Activated naive CD4-positive, alpha-beta T cell treated with anti-CD3 and anti-CD28 coated beads, Interleukin-2, amount 50 U/mL, for 72 hours (primary cell): ENCODE measurements around the gene VAC14. TPM values are rescaled to one million over a fixed set of nuclear protein-coding genes. Genes with fewer than 3 reads are reported as not detected.

Source experiments
- ATAC-seq, 2 donors: fragments of 150-1000 bp; cut with Tn5 transposase; 2 replicates each; pipeline ENCODE4 v1.10.0; 2021; ENCODE audit warnings: mild to moderate bottlenecking in 2 of 2, moderate library complexity in 2 of 2
- DNase-seq, 2 donors: peaks; one replicate each; pipeline ENCODE4 v3.0.0; 2021 to 2022; ENCODE audit warnings: low spot score in 2 of 2
- H3K27ac Mint-ChIP-seq, 2 donors: one replicate each; pipeline ENCODE4 v1.8.0; 2022; ENCODE audit warnings: mild to moderate bottlenecking in 2 of 2, mixed read lengths in 2 of 2
- H3K36me3 Mint-ChIP-seq, 2 donors: one replicate each; pipeline ENCODE4 v1.8.0; 2022; ENCODE audit warnings: mixed read lengths in 2 of 2
- H3K9me3 Mint-ChIP-seq, 2 donors: one replicate each; pipeline ENCODE4 v1.8.0; 2022; ENCODE audit warnings: mixed read lengths in 2 of 2
- total RNA-seq, 2 donors: library from RNA; stranded (reverse); gene quantifications; one replicate each; pipeline ENCODE4 v1.2.3, GENCODE V29; 2022

VAC14 gene
- total RNA-seq, 2 donors from 2014 or later: 22.5 to 28.8 TPM

- Mint-ChIP-seq H3K36me3 (no peaks in the 10 kb centered on the region), H3K9me3 (no peaks in the 10 kb centered on the region), H3K27ac (no peak overlapping the region)
- DNase-seq (no peak), ATAC-seq (no peak)
Measured at GRCh38 chr16:70661918-70662641, 138.9 kb downstream of the VAC14 start.

- H3K36me3 Mint-ChIP-seq: no peaks in the 10 kb centered on the region
- ATAC-seq (no peak), DNase-seq (no peak)
- H3K27ac Mint-ChIP-seq: no peak overlapping the region
- no peaks in the 10 kb centered on the region for H3K9me3 Mint-ChIP-seq
Measured at GRCh38 chr16:70661534-70661917, 139.4 kb downstream of the VAC14 start.

GRCh38 chr16:70660672-70661350 lies 140.1 kb downstream of the VAC14 start:
- ATAC-seq (no peak), DNase-seq (no peak)
- H3K36me3 Mint-ChIP-seq: no peaks in the 10 kb centered on the region
- no peak overlapping the region for H3K27ac Mint-ChIP-seq
- no peaks in the 10 kb centered on the region for H3K9me3 Mint-ChIP-seq

- DNase-seq (no peak), ATAC-seq (no peak)
- Mint-ChIP-seq H3K9me3 (no peaks in the 10 kb centered on the region), H3K27ac (no peak overlapping the region), H3K36me3 (no peaks in the 10 kb centered on the region)
Measured at GRCh38 chr16:70659953-70660671, 140.8 kb downstream of the VAC14 start.

- no peaks in the 10 kb centered on the region for H3K36me3 Mint-ChIP-seq
- no peak for DNase-seq
- no peaks in the 10 kb centered on the region for H3K9me3 Mint-ChIP-seq
- H3K27ac Mint-ChIP-seq: no peak overlapping the region
- no peak for ATAC-seq
Measured at GRCh38 chr16:70659546-70659945, 141.4 kb downstream of the VAC14 start.

- no peaks in the 10 kb centered on the region for H3K36me3 Mint-ChIP-seq
- DNase-seq (no peak), ATAC-seq (no peak)
- peak overlapping the region; percentile 51 to 64 for H3K27ac Mint-ChIP-seq
- H3K9me3 Mint-ChIP-seq: no peaks in the 10 kb centered on the region
Measured at GRCh38 chr16:70658921-70659320, 142.0 kb downstream of the VAC14 start.

- H3K9me3 Mint-ChIP-seq: no peaks in the 10 kb centered on the region
- H3K36me3 Mint-ChIP-seq: no peaks in the 10 kb centered on the region
- DNase-seq: no peak
- H3K27ac Mint-ChIP-seq: peak overlapping the region in 1 of 2 donors; percentile 64
- ATAC-seq: no peak
Measured at GRCh38 chr16:70657956-70658355, 143.0 kb downstream of the VAC14 start.

GRCh38 chr16:70656712-70657263 lies 144.2 kb downstream of the VAC14 start:
- Mint-ChIP-seq H3K27ac (peak overlapping the region in 1 of 2 donors; percentile 12), H3K9me3 (no peaks in the 10 kb centered on the region), H3K36me3 (no peaks in the 10 kb centered on the region)
- DNase-seq (no peak), ATAC-seq (no peak)

- H3K27ac Mint-ChIP-seq: no peak overlapping the region
- DNase-seq (no peak), ATAC-seq (no peak)
- no peaks in the 10 kb centered on the region for H3K36me3 Mint-ChIP-seq
- no peaks in the 10 kb centered on the region for H3K9me3 Mint-ChIP-seq
Measured at GRCh38 chr16:70656065-70656711, 144.8 kb downstream of the VAC14 start.

- peak overlapping the region; percentile 40 to 55 for H3K27ac Mint-ChIP-seq
- peak; percentile 85 to 86 for ATAC-seq
- no peaks in the 10 kb centered on the region for H3K9me3 Mint-ChIP-seq
- DNase-seq: peak; percentile 73 to 86
- no peaks in the 10 kb centered on the region for H3K36me3 Mint-ChIP-seq
Measured at GRCh38 chr16:70653809-70654771, 146.9 kb downstream of the VAC14 start.

GRCh38 chr16:70653406-70653805 lies 147.6 kb downstream of the VAC14 start:
- ATAC-seq: peak in 1 of 2 donors; percentile 26
- Mint-ChIP-seq H3K27ac (peak overlapping the region in 1 of 2 donors; percentile 55), H3K9me3 (no peaks in the 10 kb centered on the region), H3K36me3 (no peaks in the 10 kb centered on the region)
- no peak for DNase-seq

GRCh38 chr16:70652322-70652721 lies 148.6 kb downstream of the VAC14 start:
- no peak for ATAC-seq
- no peaks in the 10 kb centered on the region for H3K36me3 Mint-ChIP-seq
- DNase-seq: no peak
- H3K9me3 Mint-ChIP-seq: no peaks in the 10 kb centered on the region
- H3K27ac Mint-ChIP-seq: no peak overlapping the region

GRCh38 chr16:70651524-70651923 lies 149.4 kb downstream of the VAC14 start:
- no peaks in the 10 kb centered on the region for H3K9me3 Mint-ChIP-seq
- ATAC-seq: no peak
- no peak overlapping the region for H3K27ac Mint-ChIP-seq

GRCh38 chr16:70650216-70650615 lies 150.7 kb downstream of the VAC14 start:
- no peak for ATAC-seq
- Mint-ChIP-seq H3K27ac (peak overlapping the region in 1 of 2 donors; percentile 74), H3K36me3 (no peaks in the 10 kb centered on the region), H3K9me3 (no peaks in the 10 kb centered on the region)
- peak in 1 of 2 donors; percentile 37 for DNase-seq

More at GRCh38 chr16:70651524-70651923, 149.4 kb downstream of the VAC14 start:
- no peaks in the 10 kb centered on the region for H3K36me3 Mint-ChIP-seq
- DNase-seq: peak in 1 of 2 donors; percentile 16

GRCh38 chr16:70649300-70649699 lies 151.7 kb downstream of the VAC14 start:
- ATAC-seq (no peak), DNase-seq (peak in 1 of 2 donors; percentile 30)
- H3K27ac Mint-ChIP-seq: no peak overlapping the region
- no peaks in the 10 kb centered on the region for H3K9me3 Mint-ChIP-seq
- H3K36me3 Mint-ChIP-seq: no peaks in the 10 kb centered on the region

- DNase-seq: no peak
- Mint-ChIP-seq H3K36me3 (no peaks in the 10 kb centered on the region), H3K27ac (no peak overlapping the region), H3K9me3 (no peaks in the 10 kb centered on the region)
- ATAC-seq: no peak
Measured at GRCh38 chr16:70648606-70649005, 152.4 kb downstream of the VAC14 start.
